K562 (cell line): Measurements from ENCODE around the gene ANKMY1. TPM values are rescaled to one million over a fixed set of nuclear protein-coding genes. Genes with fewer than 3 reads are reported as not detected.

ENCODE experiments used
- ATAC-seq: fragments of 200-7000 bp; cut with Tn5 transposase; 3 replicates; pipeline ENCODE4 v1.9.1; 2020; ENCODE audit warnings: moderate library complexity
- BruUV-seq: library from RNA; stranded (reverse); fragments of 400-500 nt; replicated peaks from 2 replicates; lab custom pipeline; 2021; lab: Mats Ljungman, UMichigan
- CTCF ChIA-PET: fragments of 300-600 bp; formaldehyde crosslinking; extraction: SDS; loops from one replicate; lab custom pipeline; 2021; ENCODE audit warnings: low intra/inter-chr PET ratio; lab: Yijun Ruan, JAX
- POLR2A ChIA-PET: fragments of 300-600, 350-650 bp; sonication (Branson Sonifier 250); formaldehyde crosslinking; extraction: SDS; loops from one replicate; lab custom pipeline; 2021; ENCODE audit warnings: antibody characterized with exemption, inconsistent platforms; lab: Yijun Ruan, JAX
- DNase-seq, 4 experiments: peaks; one replicate each; pipeline versions ENCODE4 v3.0.0 to v3.0.0-alpha.2; 2011 to 2018; ENCODE audit warnings: low spot score in 3 of 4, mixed read lengths in 3 of 4; ENCODE audit errors: extremely low read depth in 1 of 4
- FAIRE-seq: peaks from 2 replicates; lab custom pipeline; 2011; peaks lifted over from hg19 to GRCh38; lab: Jason Lieb, UNC
- H2AFZ ChIP-seq: 2 replicates; pipeline ENCODE4 v1.6.0; 2011; ENCODE audit warnings: low read depth, low read length, control low read depth, inconsistent platforms
- H3K27ac ChIP-seq: fragments of 200-600 bp; 3 replicates; pipeline ENCODE4 v1.8.0; 2011; ENCODE audit warnings: low read depth, mild to moderate bottlenecking, control low read depth, inconsistent platforms, low read length, moderate library complexity, mixed read lengths; ENCODE audit errors: extremely low read depth
- H3K27me3 ChIP-seq, 2 experiments: fragments of 300-600 bp in 1 of 2; 2 replicates in 1 of 2; 3 replicates in 1 of 2; pipeline versions ENCODE4 v1.6.0 to v1.8.0; 2011; ENCODE audit warnings: inconsistent platforms in 2 of 2, low read length in 2 of 2, mild to moderate bottlenecking in 1 of 2, mixed read lengths in 1 of 2, moderate library complexity in 1 of 2; ENCODE audit not compliant: control insufficient read depth in 2 of 2, insufficient read depth in 2 of 2
- H3K36me3 ChIP-seq: fragments of 300-600 bp; 3 replicates; pipeline ENCODE4 v1.8.0; 2011; ENCODE audit warnings: mild to moderate bottlenecking, low read length, inconsistent platforms; ENCODE audit not compliant: control insufficient read depth, insufficient read depth
- H3K4me1 ChIP-seq, 2 experiments: fragments of 200-600 bp in 1 of 2; replicated peaks in 1 of 2; 2 replicates in 1 of 2; 3 replicates in 1 of 2; pipeline versions ENCODE4 v1.5.1 to v1.8.0; 2011; ENCODE audit warnings: inconsistent platforms in 2 of 2, low read length in 2 of 2, mild to moderate bottlenecking in 1 of 2, mixed read lengths in 1 of 2, moderate library complexity in 1 of 2; ENCODE audit not compliant: control insufficient read depth in 2 of 2, insufficient read depth in 2 of 2
- H3K4me2 ChIP-seq: 2 replicates; pipeline ENCODE4 v1.6.1; 2011; ENCODE audit warnings: low read length, control low read depth, inconsistent platforms, mixed read lengths; ENCODE audit not compliant: insufficient read depth
- H3K4me3 ChIP-seq: fragments of 200-600 bp; sonication (generic), shearing (Covaris generic); 2 replicates; pipeline ENCODE4 v1.5.1; 2016; ENCODE audit warnings: control low read depth, inconsistent platforms
- H3K79me2 ChIP-seq: fragments of 200-600 bp; 3 replicates; pipeline ENCODE4 v1.8.0; 2011; ENCODE audit warnings: low read length, inconsistent platforms; ENCODE audit not compliant: control insufficient read depth, insufficient read depth
- H3K9ac ChIP-seq, 2 experiments: 2 replicates each; pipeline versions ENCODE4 v1.6.0 to v1.6.1; 2011; ENCODE audit warnings: low read depth in 2 of 2, low read length in 2 of 2, control low read depth in 1 of 2, inconsistent platforms in 1 of 2, mild to moderate bottlenecking in 1 of 2, mixed read lengths in 1 of 2; ENCODE audit not compliant: insufficient read depth in 1 of 2
- H3K9me1 ChIP-seq: one replicate; pipeline ENCODE4 v1.6.0; 2011; ENCODE audit warnings: inconsistent platforms, mild to moderate bottlenecking, low read length, moderate library complexity; ENCODE audit not compliant: control insufficient read depth, insufficient read depth
- H3K9me3 ChIP-seq: replicated peaks from 2 replicates; pipeline ENCODE4 v1.5.1; 2011; ENCODE audit warnings: low read depth, low read length, inconsistent platforms; ENCODE audit not compliant: control insufficient read depth, insufficient read depth
- H4K20me1 ChIP-seq: replicated peaks from 2 replicates; pipeline ENCODE4 v1.6.1; 2011; ENCODE audit warnings: low read length, inconsistent platforms, mixed read lengths; ENCODE audit not compliant: control insufficient read depth, insufficient read depth
- ETV1 ChIP-seq: fragments of 450-650 bp; conservative IDR thresholded peaks from 2 replicates; pipeline ENCODE4 v1.6.1; 2016; ENCODE audit warnings: missing genetic modification characterization, control low read depth, low read depth, missing compliant biosample characterization
- HDAC1 ChIP-seq, 2 experiments: fragments of 450-650 bp; IDR thresholded peaks; 2 replicates each; pipeline ENCODE4 v1.6.1; 2016 to 2017; ENCODE audit warnings: inconsistent platforms in 1 of 2, mild to moderate bottlenecking in 1 of 2, moderate library complexity in 1 of 2
- NR2C2 ChIP-seq, 2 experiments: fragments of 200-800 bp in 1 of 2; sonication (Bioruptor generic) in 1 of 2; sonication (generic) in 1 of 2; formaldehyde crosslinking in 1 of 2; IDR thresholded peaks; 2 replicates each; pipeline versions ENCODE4 v1.6.1 to v1.8.0; 2016 to 2022; ENCODE audit warnings: mild to moderate bottlenecking in 1 of 2, missing compliant biosample characterization in 1 of 2, missing genetic modification characterization in 1 of 2, missing genetic modification reagents in 1 of 2
- PCBP2 ChIP-seq: fragments of 200-400 bp; formaldehyde crosslinking; IDR thresholded peaks from 2 replicates; pipeline ENCODE4 v1.6.1; 2018; ENCODE audit warnings: low read length, low read depth, mild to moderate bottlenecking, moderate library complexity; ENCODE audit not compliant: poor library complexity, severe bottlenecking
- RNF219 ChIP-seq: fragments of 250-450 bp; sonication (Bioruptor Pico); IDR thresholded peaks from 2 replicates; pipeline ENCODE4 v1.5.0; 2022; ENCODE audit warnings: mild to moderate bottlenecking
- ZKSCAN3 ChIP-seq: fragments of 250-450 bp; sonication (Bioruptor Pico); IDR thresholded peaks from 2 replicates; pipeline ENCODE4 v1.4.0; 2020
- WGBS: fragments of 100-300 bp; shearing (Covaris generic); methylation state at CpG from one replicate; pipeline ENCODE4 v1.1.6; 2016; ENCODE audit warnings: low coverage, mixed read lengths; ENCODE audit not compliant: insufficient coverage; ENCODE audit errors: missing lambda C conversion rate; 5-methylcytosine and 5-hydroxymethylcytosine counted together
- in situ Hi-C: fragments of 300-500 bp; cut with MboI; formaldehyde crosslinking; loops from 4 replicates; pipeline ENCODE4 v1.15.0; 2018; ENCODE audit warnings: inconsistent platforms, mixed read lengths
- intact Hi-C: fragments of 100-400 bp; cut with micrococcal nuclease; formaldehyde crosslinking; loops from 2 replicates; pipeline ENCODE4 v1.14.2; 2022
- polyA plus RNA-seq, 8 experiments: library from polyadenylated mRNA; depleted of rRNA in 4 of 8; stranded (reverse) in 5 of 8; unstranded in 3 of 8; fragments of >200 nt; fragmentation: Nextera tagmentation in 2 of 8; fragmentation: Illumina TruSeq in 1 of 8; extraction: Ambion mirVana in 2 of 8; extraction: Trizol in 1 of 8; gene quantifications; 2 replicates each; pipeline versions ENCODE4 v1.2.1 to v1.2.3, GENCODE V29; 2011 to 2014; ENCODE audit warnings: inconsistent platforms in 1 of 8, missing spikeins in 1 of 8
- total RNA-seq, 7 experiments: library from RNA; depleted of rRNA in 6 of 7; stranded (reverse); fragments of >200 nt in 6 of 7; fragmentation: Illumina TruSeq in 2 of 7; extraction: Trizol in 2 of 7; gene quantifications; 2 replicates each; pipeline versions ENCODE4 v1.2.1 to v1.2.3, GENCODE V29; 2011 to 2021; ENCODE audit warnings: low replicate concordance in 1 of 7
- TF ChIP-seq, protein P1 (sequence below): fragments of 450-650 bp; IDR thresholded peaks from 2 replicates; pipeline ENCODE4 v1.6.1; 2016; ENCODE audit warnings: low read depth

ANKMY1 gene
- total and polyA plus RNA-seq, 9 of the 15 experiments (the other 6 are each of a cell fraction or from before 2014, with no cell fraction given) = 0.75 to 15.1 (median 11.7) TPM

- ATAC-seq = no peak
- no peak for FAIRE-seq
- Histone ChIP-seq H4K20me1 (no peaks in the 10 kb centered on the region), H3K9ac (no peak overlapping the region), H3K27ac (no peak overlapping the region), H3K4me3 (no peak overlapping the region), H3K27me3 (no peaks in the 10 kb centered on the region), H3K9me1 (no peaks in the 10 kb centered on the region), H3K9me3 (no peaks in the 10 kb centered on the region), H3K36me3 (peaks cover 6% of the 10 kb centered on the region; the same call in 1 of the 3 replicates), H2AFZ (no peak overlapping the region), H3K4me1 (peaks cover 0 to 27% of the 10 kb centered on the region in 2 experiments; a peak in 2 of 5 replicates), H3K4me2 (no peak overlapping the region), H3K79me2 (no peaks in the 10 kb centered on the region)
- no TSS peak for BruUV-seq
- POLR2A ChIA-PET = interaction anchor here (0.6 to 1.4 kb wide), 4 partner anchors 11 to 151 kb away, joined by 3 to 4 read pairs (median 3); partner anchors contain the start of gene CAPN10
- DNase-seq = no peak
- WGBS = 79% methylated on average over 7 of the region's 22 CpGs
- in situ Hi-C loops = no loop called here
- intact Hi-C loops = no loop called here
- CTCF ChIA-PET = no interaction called here
- no peak for TF ChIP-seq RNF219 (CRISPR knock-in tag)
- TF ChIP-seq, protein P1, sequence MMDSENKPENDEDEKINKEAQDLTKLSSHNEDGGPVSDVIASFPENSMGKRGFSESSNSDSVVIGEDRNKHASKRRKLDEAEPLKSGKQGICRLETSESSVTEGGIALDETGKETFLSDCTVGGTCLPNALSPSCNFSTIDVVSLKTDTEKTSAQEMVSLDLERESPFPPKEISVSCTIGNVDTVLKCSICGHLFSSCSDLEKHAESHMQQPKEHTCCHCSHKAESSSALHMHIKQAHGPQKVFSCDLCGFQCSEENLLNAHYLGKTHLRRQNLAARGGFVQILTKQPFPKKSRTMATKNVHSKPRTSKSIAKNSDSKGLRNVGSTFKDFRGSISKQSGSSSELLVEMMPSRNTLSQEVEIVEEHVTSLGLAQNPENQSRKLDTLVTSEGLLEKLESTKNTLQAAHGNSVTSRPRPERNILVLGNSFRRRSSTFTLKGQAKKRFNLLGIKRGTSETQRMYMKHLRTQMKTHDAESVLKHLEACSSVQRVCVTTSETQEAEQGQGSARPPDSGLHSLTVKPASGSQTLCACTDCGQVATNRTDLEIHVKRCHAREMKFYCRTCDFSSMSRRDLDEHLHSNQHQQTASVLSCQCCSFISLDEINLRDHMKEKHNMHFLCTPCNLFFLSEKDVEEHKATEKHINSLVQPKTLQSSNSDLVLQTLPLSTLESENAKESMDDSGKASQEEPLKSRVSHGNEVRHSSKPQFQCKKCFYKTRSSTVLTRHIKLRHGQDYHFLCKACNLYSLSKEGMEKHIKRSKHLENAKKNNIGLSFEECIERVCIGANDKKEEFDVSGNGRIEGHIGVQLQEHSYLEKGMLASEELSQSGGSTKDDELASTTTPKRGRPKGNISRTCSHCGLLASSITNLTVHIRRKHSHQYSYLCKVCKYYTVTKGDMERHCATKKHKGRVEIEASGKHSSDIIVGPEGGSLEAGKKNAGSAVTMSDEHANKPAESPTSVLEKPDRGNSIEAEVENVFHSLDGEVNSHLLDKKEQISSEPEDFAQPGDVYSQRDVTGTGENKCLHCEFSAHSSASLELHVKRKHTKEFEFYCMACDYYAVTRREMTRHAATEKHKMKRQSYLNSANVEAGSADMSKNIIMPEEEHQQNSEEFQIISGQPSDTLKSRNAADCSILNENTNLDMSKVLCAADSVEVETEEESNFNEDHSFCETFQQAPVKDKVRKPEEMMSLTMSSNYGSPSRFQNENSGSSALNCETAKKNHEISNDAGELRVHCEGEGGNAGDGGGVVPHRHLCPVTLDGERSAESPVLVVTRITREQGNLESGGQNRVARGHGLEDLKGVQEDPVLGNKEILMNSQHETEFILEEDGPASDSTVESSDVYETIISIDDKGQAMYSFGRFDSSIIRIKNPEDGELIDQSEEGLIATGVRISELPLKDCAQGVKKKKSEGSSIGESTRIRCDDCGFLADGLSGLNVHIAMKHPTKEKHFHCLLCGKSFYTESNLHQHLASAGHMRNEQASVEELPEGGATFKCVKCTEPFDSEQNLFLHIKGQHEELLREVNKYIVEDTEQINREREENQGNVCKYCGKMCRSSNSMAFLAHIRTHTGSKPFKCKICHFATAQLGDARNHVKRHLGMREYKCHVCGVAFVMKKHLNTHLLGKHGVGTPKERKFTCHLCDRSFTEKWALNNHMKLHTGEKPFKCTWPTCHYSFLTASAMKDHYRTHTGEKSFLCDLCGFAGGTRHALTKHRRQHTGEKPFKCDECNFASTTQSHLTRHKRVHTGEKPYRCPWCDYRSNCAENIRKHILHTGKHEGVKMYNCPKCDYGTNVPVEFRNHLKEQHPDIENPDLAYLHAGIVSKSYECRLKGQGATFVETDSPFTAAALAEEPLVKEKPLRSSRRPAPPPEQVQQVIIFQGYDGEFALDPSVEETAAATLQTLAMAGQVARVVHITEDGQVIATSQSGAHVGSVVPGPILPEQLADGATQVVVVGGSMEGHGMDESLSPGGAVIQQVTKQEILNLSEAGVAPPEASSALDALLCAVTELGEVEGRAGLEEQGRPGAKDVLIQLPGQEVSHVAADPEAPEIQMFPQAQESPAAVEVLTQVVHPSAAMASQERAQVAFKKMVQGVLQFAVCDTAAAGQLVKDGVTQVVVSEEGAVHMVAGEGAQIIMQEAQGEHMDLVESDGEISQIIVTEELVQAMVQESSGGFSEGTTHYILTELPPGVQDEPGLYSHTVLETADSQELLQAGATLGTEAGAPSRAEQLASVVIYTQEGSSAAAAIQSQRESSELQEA = no peak
- no peak for TF ChIP-seq ETV1 (tag)
- no peak for TF ChIP-seq ZKSCAN3
- no peak for TF ChIP-seq PCBP2
- no peak for TF ChIP-seq HDAC1 (IDR thresholded peaks at IDR 0.05)
- no peak for TF ChIP-seq NR2C2 (CRISPR knock-in tag; IDR thresholded peaks at IDR 0.05)
- no peak for TF ChIP-seq NR2C2 (tag; IDR thresholded peaks at IDR 0.05)
Observed at GRCh38 chr2:240597419-240598181, 39.8 kb upstream of the ANKMY1 start.
